ENCODE measurements around the gene SLC8B1.

Gene SLC8B1

GRCh38 chr12:113287899-113288282 lies 47.0 kb downstream of the SLC8B1 start:
- no peak overlapping the region for H3K9ac ChIP-seq (ENCODE audit: low read length)
- H3K36me3 ChIP-seq (ENCODE audit: insufficient read depth, low read length) = peaks cover 100% of the 10 kb centered on the region
- no peak overlapping the region for H2AFZ ChIP-seq (ENCODE audit: low read length)
- no peak for TF ChIP-seq EZH2 (IDR thresholded peaks at IDR 0.05; ENCODE audit: borderline replicate concordance, low read length)
- TF ChIP-seq, protein P1, sequence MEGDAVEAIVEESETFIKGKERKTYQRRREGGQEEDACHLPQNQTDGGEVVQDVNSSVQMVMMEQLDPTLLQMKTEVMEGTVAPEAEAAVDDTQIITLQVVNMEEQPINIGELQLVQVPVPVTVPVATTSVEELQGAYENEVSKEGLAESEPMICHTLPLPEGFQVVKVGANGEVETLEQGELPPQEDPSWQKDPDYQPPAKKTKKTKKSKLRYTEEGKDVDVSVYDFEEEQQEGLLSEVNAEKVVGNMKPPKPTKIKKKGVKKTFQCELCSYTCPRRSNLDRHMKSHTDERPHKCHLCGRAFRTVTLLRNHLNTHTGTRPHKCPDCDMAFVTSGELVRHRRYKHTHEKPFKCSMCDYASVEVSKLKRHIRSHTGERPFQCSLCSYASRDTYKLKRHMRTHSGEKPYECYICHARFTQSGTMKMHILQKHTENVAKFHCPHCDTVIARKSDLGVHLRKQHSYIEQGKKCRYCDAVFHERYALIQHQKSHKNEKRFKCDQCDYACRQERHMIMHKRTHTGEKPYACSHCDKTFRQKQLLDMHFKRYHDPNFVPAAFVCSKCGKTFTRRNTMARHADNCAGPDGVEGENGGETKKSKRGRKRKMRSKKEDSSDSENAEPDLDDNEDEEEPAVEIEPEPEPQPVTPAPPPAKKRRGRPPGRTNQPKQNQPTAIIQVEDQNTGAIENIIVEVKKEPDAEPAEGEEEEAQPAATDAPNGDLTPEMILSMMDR (IDR thresholded peaks at IDR 0.05; ENCODE audit: low read length) = no peak
- H3K9me2 ChIP-seq (ENCODE audit: low read depth, low read length) = no peaks in the 10 kb centered on the region
- no peaks in the 10 kb centered on the region for H3F3A ChIP-seq (ENCODE audit: insufficient read depth, low read length)
- no peaks in the 10 kb centered on the region for H3K27me3 ChIP-seq (ENCODE audit: insufficient read depth, low read length)
- H3K9me3 ChIP-seq (ENCODE audit: low read length) = no peaks in the 10 kb centered on the region
- no peaks in the 10 kb centered on the region for H3K4me1 ChIP-seq (ENCODE audit: insufficient read depth, low read length, severe bottlenecking)
- H3K27ac ChIP-seq (ENCODE audit: low read depth, low read length, poor library complexity, severe bottlenecking) = no peak overlapping the region
- H3K4me3 ChIP-seq (ENCODE audit: low read depth, low read length, poor library complexity, severe bottlenecking) = no peak overlapping the region
- no peaks in the 10 kb centered on the region for H3K79me2 ChIP-seq (ENCODE audit: insufficient read depth, low read length)
- no peaks in the 10 kb centered on the region for H4K20me1 ChIP-seq (ENCODE audit: insufficient read depth, low read length)
- H3K4me2 ChIP-seq (ENCODE audit: low read length) = no peak overlapping the region

DNA sequence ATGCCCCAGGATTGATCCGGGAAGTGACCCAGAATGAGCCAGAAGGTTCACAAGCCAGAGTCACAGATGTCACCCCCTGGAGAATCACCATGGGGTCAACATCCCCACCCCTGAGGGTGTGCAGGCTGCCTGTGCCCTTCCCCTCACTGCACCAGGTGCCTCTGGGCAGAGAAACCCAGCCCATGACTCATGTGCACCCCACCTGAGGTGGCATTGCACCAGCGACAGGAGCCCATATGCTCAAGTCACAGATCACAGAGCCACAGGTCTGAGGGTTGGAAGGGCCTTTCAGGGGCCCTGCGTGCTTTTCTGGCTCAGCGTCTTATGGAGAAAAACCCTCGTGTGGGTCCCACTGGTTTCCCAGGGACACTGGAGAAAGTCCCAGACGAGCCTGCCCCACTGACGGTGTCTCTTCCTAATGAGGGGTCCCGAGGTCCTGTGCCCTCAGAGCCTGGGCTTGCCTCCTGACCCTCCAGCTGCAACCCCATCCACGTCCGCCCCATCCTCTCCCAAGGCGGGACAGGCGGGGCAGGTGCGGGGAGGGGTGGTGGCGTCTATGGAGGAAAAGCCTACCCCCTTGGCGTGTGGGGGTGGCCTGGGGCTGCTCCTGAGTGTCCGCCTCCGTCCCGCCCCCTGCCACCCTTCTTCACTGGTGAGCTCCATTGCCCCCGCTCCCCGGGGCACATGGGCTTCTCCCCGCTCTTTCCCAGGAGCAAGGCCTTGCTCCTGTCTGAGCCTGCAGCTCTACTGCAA lies 47.6 kb downstream of the SLC8B1 start:
- Histone ChIP-seq H3K27me3 (ENCODE audit: insufficient read depth, low read length) (no peaks in the 10 kb centered on the region), H4K20me1 (ENCODE audit: insufficient read depth, low read length) (no peaks in the 10 kb centered on the region), H2AFZ (ENCODE audit: low read length) (no peak overlapping the region), H3K79me2 (ENCODE audit: insufficient read depth, low read length) (no peaks in the 10 kb centered on the region), H3K36me3 (ENCODE audit: insufficient read depth, low read length) (peaks cover 100% of the 10 kb centered on the region), H3K4me3 (ENCODE audit: low read depth, low read length, poor library complexity, severe bottlenecking) (no peak overlapping the region), H3K4me2 (ENCODE audit: low read length) (no peak overlapping the region), H3K9me3 (ENCODE audit: low read length) (no peaks in the 10 kb centered on the region), H3K9me2 (ENCODE audit: low read depth, low read length) (no peaks in the 10 kb centered on the region), H3F3A (ENCODE audit: insufficient read depth, low read length) (no peaks in the 10 kb centered on the region), H3K27ac (ENCODE audit: low read depth, low read length, poor library complexity, severe bottlenecking) (no peak overlapping the region), H3K4me1 (ENCODE audit: insufficient read depth, low read length, severe bottlenecking) (no peaks in the 10 kb centered on the region), H3K9ac (ENCODE audit: low read length) (no peak overlapping the region)
- no peak for TF ChIP-seq EZH2 (IDR thresholded peaks at IDR 0.05; ENCODE audit: borderline replicate concordance, low read length)
- TF ChIP-seq, protein P1 (IDR thresholded peaks at IDR 0.05; ENCODE audit: low read length) = no peak

DNA sequence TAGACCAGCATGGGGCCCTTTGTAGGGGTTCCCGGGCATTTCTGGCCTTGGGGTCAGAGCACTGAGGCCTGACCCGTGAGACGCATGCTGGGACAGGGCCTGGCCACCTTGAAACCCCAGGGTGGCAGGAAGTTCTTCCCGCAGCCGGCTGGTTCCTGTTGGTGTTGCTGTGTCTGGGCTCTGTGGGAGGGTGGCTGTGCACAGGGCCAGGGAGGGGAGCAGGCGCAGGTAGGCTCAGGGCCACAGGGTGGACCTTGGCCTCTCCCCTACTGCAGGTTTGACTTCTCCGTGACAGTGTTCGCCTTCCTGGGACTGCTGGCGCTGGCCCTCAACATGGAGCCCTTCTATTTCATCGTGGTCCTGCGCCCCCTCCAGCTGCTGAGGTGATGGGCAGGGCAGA lies 48.2 kb downstream of the SLC8B1 start:
- Histone ChIP-seq H3K9ac (ENCODE audit: low read length) (no peak overlapping the region), H3K36me3 (ENCODE audit: insufficient read depth, low read length) (peaks cover 98% of the 10 kb centered on the region), H3K9me2 (ENCODE audit: low read depth, low read length) (no peaks in the 10 kb centered on the region), H3K4me1 (ENCODE audit: insufficient read depth, low read length, severe bottlenecking) (no peaks in the 10 kb centered on the region), H3F3A (ENCODE audit: insufficient read depth, low read length) (no peaks in the 10 kb centered on the region), H3K79me2 (ENCODE audit: insufficient read depth, low read length) (no peaks in the 10 kb centered on the region), H3K4me3 (ENCODE audit: low read depth, low read length, poor library complexity, severe bottlenecking) (no peak overlapping the region), H3K27ac (ENCODE audit: low read depth, low read length, poor library complexity, severe bottlenecking) (no peak overlapping the region), H4K20me1 (ENCODE audit: insufficient read depth, low read length) (no peaks in the 10 kb centered on the region), H3K27me3 (ENCODE audit: insufficient read depth, low read length) (no peaks in the 10 kb centered on the region), H3K4me2 (ENCODE audit: low read length) (no peak overlapping the region), H2AFZ (ENCODE audit: low read length) (no peak overlapping the region), H3K9me3 (ENCODE audit: low read length) (no peaks in the 10 kb centered on the region)
- TF ChIP-seq, protein P1 (IDR thresholded peaks at IDR 0.05; ENCODE audit: low read length) = no peak
- TF ChIP-seq EZH2 (IDR thresholded peaks at IDR 0.05; ENCODE audit: borderline replicate concordance, low read length) = no peak
